ENCODE measurements around the gene ANKS1B.
A peak's percentile ranks its signal among the peaks of the same experiment; 100 is the strongest.

Gene ANKS1B

GRCh38 chr12:98719515-98720504 lies 1264.9 kb downstream of the ANKS1B start:
- Histone ChIP-seq H3K4me3 (no peak overlapping the region), H3K27ac (no peak overlapping the region)

- H3K27ac ChIP-seq: no peak overlapping the region
- no peak overlapping the region for H3K4me3 ChIP-seq
These were observed 1270.3 kb downstream of the ANKS1B start for GRCh38 chr12:98714426-98714825.

DNA sequence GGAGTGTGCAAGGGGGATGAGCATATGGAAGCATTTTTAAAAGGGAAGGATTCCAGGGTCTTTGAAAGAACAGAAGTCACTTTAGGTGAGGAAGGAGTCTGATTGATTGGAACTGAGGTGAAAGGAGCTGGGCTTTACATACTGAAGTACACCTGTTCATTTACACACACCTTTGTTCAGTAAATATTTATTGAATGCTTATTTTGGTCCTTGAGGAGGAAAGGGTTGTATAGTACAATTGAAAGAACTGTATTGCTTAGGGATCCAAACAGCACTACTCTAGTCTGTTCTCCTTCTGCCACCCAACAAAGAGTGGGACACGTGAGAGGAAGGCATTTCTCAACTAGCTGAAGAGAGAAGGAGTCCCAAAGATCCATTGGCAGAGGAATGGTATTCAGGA lies 1275.7 kb downstream of the ANKS1B start:
- Histone ChIP-seq H3K4me3 (no peak overlapping the region), H3K27ac (no peak overlapping the region)

GRCh38 chr12:98701166-98701565 lies 1283.6 kb downstream of the ANKS1B start:
- Histone ChIP-seq H3K27ac (no peak overlapping the region), H3K4me3 (no peak overlapping the region)

DNA sequence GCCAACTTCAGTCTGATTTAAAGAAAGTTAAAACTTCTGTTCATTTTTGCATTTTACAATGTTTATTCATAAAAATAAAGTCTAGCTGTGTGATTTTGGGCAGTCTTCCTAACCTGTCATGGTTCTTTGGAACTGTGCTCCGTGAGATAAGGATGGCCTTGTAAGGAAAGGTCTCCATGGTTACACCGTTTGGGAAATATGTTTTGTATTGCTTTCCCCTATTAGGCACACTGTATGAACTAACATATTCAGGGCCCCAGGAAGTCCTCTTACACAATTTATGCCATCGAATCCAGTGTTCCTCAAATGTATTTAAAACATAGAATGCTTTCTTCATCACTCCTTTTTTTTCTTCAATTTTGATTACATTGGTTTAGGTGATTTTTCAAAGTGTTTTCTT lies 1285.2 kb downstream of the ANKS1B start:
- Histone ChIP-seq H3K4me3 (no peak overlapping the region), H3K27ac (no peak overlapping the region)

GRCh38 chr12:98698603-98699463 lies 1285.9 kb downstream of the ANKS1B start:
- H3K27ac ChIP-seq: no peak overlapping the region
- H3K4me3 ChIP-seq: no peak overlapping the region

- Histone ChIP-seq H3K27ac (no peak overlapping the region), H3K4me3 (no peak overlapping the region)
These were observed 1287.5 kb downstream of the ANKS1B start for GRCh38 chr12:98697209-98697608.

GRCh38 chr12:98696036-98696646 lies 1288.6 kb downstream of the ANKS1B start:
- Histone ChIP-seq H3K4me3 (no peak overlapping the region), H3K27ac (no peak overlapping the region)

DNA sequence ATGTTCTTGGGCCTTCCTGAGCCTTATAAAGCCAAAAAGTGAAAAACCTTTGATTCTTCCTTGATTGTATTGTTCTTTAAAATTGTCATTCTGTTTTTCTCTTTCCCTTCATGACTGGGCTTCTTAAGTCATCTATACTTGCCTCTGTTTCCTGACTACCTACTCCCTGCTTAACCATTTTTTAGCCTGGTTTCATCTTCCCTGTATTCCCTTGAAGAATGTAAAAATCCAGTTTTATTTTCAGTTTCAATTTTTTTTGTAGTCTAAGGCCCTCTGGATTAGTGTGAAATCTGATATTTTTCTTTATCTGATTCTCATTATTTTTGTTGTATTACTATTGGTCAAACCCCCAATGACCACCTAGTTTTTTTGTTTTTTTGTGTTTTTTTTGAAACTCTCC lies 1293.4 kb downstream of the ANKS1B start:
- H3K27ac ChIP-seq: peak overlapping the region in 1 of 21 experiments; percentile 30

DNA sequence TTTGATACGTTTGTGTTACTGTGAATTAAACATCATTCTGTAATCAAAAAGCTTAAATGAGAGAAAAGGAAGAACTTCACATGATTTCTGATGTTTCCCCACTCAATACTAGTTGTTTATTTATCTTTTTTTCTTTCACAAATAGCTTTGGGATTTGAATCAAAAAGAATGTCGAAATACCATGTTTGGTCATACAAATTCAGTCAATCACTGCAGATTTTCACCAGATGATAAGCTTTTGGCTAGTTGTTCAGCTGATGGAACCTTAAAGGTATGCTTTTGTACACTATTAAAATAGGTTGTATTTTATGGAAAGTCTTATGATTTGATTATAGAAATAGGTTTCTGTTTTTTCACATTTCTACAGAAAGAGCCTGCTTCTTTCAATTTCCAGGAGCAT lies 1298.1 kb downstream of the ANKS1B start:
- Histone ChIP-seq H3K4me3 (no peak overlapping the region), H3K27ac (no peak overlapping the region)

More for the DNA sequence above, 1293.4 kb downstream of the ANKS1B start:
- no peak overlapping the region for H3K4me3 ChIP-seq
